Muscle of leg (tissue), 11 donors: ENCODE measurements around the gene XRN1. TPM values are rescaled to one million over a fixed set of nuclear protein-coding genes. Genes with fewer than 3 reads are reported as not detected.

ENCODE experiments used
- DNase-seq: peaks from one replicate; pipeline ENCODE4 v3.0.0; 2013
- H3K27ac ChIP-seq: one replicate; pipeline ENCODE4 v1.5.1; 2013; ENCODE audit warnings: mild to moderate bottlenecking, low read length, control low read depth
- H3K27me3 ChIP-seq: one replicate; pipeline ENCODE4 v1.6.1; 2013; ENCODE audit warnings: low read length; ENCODE audit not compliant: control insufficient read depth, insufficient read depth
- H3K36me3 ChIP-seq: one replicate; pipeline ENCODE4 v1.6.1; 2013; ENCODE audit warnings: low read length; ENCODE audit not compliant: control insufficient read depth, insufficient read depth
- H3K4me1 ChIP-seq: one replicate; pipeline ENCODE4 v1.6.1; 2013; ENCODE audit warnings: low read length; ENCODE audit not compliant: control insufficient read depth, insufficient read depth
- H3K4me3 ChIP-seq: one replicate; pipeline ENCODE4 v1.5.1; 2013; ENCODE audit warnings: low read length, control low read depth
- H3K9me3 ChIP-seq: replicated peaks from 2 replicates; pipeline ENCODE4 v1.6.1; 2013; ENCODE audit warnings: low read depth, low read length; ENCODE audit not compliant: control insufficient read depth
- WGBS: methylation state at CpG from one replicate; pipeline ENCODE4 v1.1.5; 2013; ENCODE audit warnings: missing lambda C conversion rate; ENCODE audit not compliant: insufficient coverage; 5-methylcytosine and 5-hydroxymethylcytosine counted together
- polyA plus RNA-seq, 8 donors: library from polyadenylated mRNA; unstranded; fragments of 120-200 nt; gene quantifications; one replicate each; pipeline versions ENCODE4 v1.2.1 to v1.2.3, GENCODE V29; 2013; ENCODE audit warnings: inconsistent platforms in 1 of 8, low replicate concordance in 1 of 8; ENCODE audit not compliant: insufficient read length in 8 of 8, insufficient read depth in 1 of 8
- total RNA-seq: library from RNA; stranded (reverse); fragments of 120-200 nt; gene quantifications from one replicate; pipeline ENCODE4 v1.2.4, GENCODE V29; 2013

The XRN1 gene
- total and polyA plus RNA-seq, 9 donors: 11.3 to 27.4 (median 15.1) TPM

DNA sequence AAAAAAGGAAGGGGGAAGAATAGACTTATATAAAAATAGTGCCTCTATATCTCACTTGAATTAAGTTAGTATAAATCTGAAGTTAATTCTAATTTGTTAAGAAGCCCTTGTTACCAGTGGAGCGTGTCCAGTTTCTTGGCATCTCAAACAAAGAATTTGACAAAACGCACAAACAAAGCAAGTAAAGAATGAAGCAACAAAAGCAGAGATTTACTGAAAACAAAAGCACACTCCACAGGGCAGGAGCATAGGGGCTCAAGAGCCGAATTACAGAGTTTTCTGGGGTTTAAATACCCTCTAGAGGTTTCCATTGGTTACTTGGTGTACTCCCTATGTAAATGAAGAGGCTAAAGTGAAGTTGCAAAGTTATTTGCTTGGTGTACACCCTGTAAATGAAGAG lies 188.5 kb downstream of the XRN1 start:
- Histone ChIP-seq H3K27me3 (no peaks in the 10 kb centered on the region), H3K4me3 (no peak overlapping the region), H3K27ac (no peak overlapping the region), H3K4me1 (no peaks in the 10 kb centered on the region), H3K36me3 (no peaks in the 10 kb centered on the region), H3K9me3 (no peaks in the 10 kb centered on the region)
- no CpG with 5 or more reads among the region's 3 CpGs for WGBS
- DNase-seq: no peak

DNA sequence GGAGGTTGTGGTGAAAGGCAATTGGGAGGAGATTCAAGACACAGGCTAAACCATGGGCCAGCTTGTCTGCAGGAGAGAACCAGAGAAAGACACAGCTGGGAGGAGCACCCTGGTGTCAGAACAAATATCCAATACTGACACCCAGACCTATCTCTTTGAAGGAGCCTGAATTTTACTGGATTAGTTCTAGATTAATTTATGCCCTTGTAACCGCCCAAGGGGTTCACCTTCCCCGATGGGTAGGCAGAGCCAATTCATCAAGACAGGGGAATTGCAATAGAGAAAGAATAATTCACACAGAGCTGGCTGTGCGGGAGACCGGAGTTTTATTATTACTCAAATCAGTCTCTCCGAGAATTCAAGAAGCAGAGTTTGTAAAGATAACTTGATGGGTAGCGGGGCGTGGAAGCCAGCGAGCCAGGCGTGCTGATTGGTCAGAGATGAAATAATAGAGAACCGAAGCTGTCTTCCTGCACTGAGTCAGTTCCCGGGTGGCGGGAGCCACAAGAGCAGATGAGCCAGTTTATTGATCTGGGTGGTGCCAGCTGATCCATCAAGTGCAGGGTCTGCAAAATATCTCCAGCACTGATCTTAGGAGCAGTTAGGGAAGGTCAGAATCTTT lies 191.0 kb downstream of the XRN1 start:
- Histone ChIP-seq H3K4me1 (no peaks in the 10 kb centered on the region), H3K27ac (no peak overlapping the region), H3K36me3 (no peaks in the 10 kb centered on the region), H3K9me3 (peaks cover 2% of the 10 kb centered on the region), H3K27me3 (no peaks in the 10 kb centered on the region), H3K4me3 (no peak overlapping the region)
- WGBS: 93% methylated on average over 10 of the region's 12 CpGs
- no peak for DNase-seq

Other genes with a start within 250 kb of the XRN1 start
- 10.6 TPM for gene GK5, start 222.5 kb downstream of the XRN1 start, total RNA-seq
- 10 to 100 TPM in 4 of 8 donors, 1 to 10 TPM in 4; 6.2 to 12.5 (median 9.3) TPM for gene GK5, start 222.5 kb downstream of the XRN1 start, polyA plus RNA-seq
- 15.0 TPM for gene ATR, start 130.7 kb upstream of the XRN1 start, total RNA-seq
- gene ATR, start 130.7 kb upstream of the XRN1 start, polyA plus RNA-seq: 10 to 100 TPM in 7 of 8 donors, 1 to 10 TPM in 1; 9.8 to 16.2 (median 11.2) TPM
- gene PLS1, start 148.4 kb upstream of the XRN1 start, total RNA-seq: 0.27 TPM
- 1 to 10 TPM in 1 of 8 donors, under 1 TPM in 7; 0.49 to 5.0 (median 0.59) TPM for gene PLS1, start 148.4 kb upstream of the XRN1 start, polyA plus RNA-seq